LoVo (cell line): ENCODE results near the gene ZFP90.
"Not testable (repeated sequence)": the region's sequence is repeated elsewhere in the genome, so short reads cannot be mapped to it uniquely, and the experiment has no call there.

Experiments used
- DNase-seq: peaks from one replicate; pipeline ENCODE4 v3.0.0-alpha.2; 2016; ENCODE audit warnings: low spot score

The ZFP90 gene

DNA sequence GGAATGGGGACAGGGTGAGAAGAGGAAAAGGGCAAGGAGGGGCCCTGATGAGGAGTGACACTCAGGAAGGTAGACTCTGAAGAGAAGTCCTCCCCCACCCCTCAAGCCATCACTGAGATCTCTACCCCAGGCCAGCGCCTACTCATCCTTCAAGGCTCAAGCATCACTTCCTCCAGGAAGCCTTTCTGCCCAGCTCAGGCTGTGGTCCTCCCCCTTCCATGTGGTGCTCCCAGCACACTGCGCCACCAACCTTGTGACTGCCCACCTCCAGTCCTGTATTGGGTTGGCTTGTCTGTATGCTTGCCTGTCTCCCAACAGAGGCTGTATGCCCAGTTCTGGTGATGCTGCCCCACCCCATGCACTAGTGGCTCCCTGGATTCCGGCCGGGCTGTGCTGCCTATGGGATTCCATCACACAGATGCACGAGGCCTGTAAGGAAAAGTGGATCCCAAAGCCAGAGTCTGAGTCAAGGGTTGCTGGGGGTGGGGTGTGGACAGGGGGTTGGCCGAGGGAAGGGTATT lies 19.8 kb upstream of the ZFP90 start:
- no peak for DNase-seq

DNA sequence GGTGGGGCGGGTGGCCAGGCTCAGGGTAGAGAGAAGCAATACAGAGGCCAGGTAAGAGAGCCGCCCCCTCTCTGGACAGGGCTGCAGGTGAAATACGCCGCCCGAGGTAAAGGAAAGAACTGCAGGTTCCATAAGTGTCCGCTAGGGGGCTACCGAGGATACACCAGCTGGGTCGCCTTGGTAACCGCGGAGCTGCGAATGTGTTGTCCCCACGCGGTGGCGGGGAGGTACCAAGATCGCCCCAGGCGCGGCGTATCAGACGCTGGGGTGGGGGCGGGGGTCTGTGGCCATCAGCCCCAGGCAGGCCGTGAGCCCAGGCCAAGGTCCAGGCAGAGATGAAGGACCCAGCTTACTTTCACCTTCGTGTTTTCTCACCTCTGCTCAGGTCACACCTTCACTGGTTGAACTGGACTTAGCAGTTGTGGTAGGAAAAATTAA lies 18.4 kb upstream of the ZFP90 start:
- peak; percentile 89 for DNase-seq

DNA sequence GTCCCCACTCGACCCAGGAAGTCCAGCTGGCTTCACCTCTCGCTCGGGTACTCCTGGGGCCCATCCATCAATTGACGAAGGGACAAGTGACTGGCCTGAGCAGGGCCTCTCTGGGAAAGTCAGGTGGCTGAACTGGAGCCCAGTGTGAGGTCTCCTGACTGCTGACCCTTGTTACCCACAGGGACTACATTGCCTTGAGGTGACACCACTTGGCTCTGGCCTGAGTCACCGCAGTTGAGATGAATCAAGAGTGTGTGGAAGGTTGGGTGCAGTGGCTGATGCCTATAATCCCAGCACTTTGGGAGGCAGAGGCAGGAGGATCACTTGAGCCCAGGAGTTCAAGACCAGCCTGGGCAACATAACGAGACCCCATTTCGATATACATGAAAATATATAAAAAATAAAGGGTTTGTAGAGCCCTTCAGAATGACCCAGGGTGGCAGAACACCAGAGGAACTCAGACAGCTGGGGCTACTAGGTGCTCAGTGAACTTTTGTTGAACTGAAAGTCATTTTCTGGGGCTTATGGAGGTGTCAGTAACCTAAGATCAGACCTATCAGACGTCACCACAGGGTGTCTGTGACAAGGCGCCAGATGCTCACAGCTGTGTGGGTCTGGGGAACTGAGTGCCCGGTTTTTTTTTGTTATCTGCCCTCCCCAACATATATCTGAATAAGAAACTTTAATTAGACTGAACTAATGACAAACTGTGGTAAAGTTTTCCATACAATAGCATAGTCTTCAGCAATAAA lies 14.8 kb upstream of the ZFP90 start:
- DNase-seq, result no peak

DNA sequence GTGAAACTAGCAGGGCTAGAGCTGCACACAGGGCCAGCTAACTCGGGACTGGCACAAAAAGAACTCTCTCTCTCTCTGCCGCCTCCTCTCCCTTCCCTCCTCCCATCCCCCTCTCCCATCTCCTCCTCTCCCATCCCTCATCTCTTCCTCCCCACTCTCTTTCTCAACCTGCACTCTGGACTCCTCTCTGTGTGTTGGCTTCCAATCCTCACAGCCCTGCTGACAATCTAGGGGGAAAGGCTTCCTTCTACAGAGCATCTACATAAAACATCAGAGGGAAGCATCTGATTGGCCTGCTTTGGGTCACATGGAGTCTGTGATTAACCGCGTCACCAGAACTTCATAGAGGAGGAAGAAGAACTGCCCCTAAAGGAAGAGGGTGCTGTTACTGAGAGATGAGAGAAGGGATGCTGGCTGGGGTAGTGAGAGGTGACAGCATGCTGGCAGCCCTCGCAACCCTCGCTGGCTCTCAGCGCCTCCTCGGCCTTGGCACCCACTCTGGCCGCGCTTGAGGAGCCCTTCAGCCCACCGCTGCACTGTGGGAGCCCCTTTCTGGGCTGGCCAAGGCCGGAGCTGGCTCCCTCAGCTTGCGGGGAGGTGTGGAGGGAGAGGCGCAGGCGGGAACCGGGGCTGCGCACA lies 12.8 kb upstream of the ZFP90 start:
- DNase-seq, result no peak

DNA sequence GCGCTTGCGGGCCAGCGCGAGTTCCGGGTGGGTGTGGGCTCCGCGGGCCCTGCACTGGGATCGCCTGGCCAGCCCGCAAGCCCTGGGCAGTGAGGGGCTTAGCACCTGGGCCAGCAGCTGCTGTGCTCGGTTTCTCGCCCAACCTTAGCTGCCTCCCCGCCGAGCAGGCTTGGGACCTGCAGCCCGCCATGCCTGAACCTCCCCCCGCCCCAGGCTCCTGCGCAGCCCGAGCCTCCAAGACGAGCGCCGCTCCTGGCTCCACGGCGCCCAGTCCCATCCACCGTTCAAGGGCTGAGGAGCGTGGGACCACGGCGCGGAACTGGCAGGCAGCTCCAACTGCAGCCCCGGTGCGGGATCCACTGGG lies 12.3 kb upstream of the ZFP90 start:
- no peak for DNase-seq

DNA sequence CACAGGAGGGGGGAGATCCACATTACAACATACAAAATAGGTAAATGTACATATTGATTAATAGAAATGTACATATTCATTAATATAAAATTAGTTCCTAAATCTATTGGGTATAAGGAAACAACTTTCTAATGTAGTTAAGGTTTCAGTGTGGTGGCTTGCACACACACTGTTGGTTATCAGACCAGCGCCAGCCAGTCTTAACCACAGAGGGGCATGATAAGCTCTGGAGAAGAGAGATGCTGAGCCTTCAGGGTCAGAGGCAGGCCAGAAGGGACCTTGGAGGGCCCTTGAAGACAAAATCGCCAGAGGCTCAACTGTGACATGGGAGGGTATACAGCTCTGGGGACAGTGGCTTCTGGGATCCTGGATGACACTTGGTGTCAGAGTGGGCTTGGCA lies 10.9 kb upstream of the ZFP90 start:
- DNase-seq, result no peak

DNA sequence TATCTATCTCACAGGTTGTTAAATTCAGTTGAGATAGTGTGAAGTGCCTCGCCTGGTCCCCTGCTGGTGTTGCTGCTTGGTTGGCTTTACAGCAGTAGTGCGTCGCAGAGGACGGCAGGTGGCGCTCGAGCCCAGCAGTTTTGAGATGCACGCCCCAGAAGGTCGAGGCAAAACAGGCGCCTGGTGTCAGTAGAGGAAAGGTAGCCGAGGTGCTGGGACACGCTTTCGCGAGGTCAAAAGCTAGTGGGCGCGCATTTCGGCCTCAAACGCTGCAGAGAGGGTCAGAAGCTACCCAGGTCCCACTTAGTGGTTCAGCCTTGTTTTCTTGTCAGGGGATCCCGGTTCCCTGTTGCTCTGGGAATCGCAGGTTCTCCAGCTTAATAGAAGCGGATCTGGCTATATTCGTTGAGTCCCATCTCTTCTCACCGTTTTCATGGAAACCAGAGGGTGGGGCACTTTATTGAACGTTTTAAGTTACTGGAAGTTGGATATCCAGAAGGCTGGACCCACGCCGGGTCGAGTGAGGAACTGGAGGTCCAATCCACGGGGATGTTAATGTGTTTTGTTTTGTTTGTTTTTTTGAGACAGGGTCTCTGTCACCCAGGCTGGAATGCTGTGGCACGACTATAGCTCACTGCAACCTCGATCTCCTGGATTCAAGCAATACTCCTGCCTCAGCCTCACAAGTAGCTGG lies 10.3 kb upstream of the ZFP90 start:
- peak; percentile 91 for DNase-seq

DNA sequence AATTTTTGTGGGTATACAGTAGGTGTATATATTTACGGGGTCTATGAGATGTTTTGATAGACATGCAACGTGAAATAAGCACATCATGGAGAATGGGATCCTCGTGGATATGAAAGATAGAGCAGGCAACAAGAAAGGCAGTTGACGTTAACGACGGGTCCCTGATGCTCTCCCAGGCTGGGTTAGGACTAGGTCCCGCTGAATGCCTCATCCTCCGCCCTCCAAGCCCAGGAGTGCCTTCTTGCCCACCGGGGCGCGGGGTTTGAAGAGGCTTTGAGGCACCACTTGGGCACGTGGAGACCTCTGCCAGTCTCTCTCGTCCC lies 9.5 kb upstream of the ZFP90 start:
- DNase-seq, result no peak

DNA sequence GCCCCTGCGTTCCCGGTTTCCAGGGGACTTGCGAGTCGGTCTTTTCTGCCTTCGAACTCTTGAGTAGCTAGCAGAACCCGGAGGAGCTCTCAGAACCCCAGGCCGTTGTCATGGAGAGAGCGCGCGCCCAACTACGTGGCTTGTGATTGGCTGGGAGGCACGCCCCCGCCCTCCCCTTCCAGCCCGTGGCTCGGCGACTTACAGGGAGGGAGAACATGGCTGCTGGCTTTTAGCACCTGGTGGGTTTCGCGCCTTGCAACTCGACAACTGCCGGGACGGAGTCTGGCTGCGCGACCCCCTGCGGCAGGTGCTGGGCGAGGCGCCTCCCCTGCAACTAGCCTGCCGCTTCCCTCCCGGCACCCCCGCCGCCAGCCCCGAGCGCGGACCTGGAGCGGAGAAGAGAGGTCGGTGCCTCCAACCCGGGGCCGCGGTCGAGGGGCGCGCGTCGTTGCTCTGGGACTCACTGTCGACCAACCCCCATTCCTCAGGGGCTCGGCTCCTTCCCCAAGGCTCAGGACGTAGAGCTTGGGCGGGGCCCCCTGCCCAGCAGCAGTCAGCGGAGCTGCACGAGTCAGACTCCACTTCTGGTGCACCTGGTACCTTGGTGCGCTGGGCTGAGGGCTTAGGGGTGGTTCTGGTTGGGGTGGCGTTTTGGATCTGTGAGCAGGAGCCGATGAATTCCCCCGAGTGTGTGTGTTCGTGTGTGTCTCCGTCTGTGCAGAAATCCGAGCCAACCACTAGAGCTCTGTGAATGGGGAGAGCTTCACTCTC lies 9.0 kb upstream of the ZFP90 start:
- peak; percentile 92 for DNase-seq

DNA sequence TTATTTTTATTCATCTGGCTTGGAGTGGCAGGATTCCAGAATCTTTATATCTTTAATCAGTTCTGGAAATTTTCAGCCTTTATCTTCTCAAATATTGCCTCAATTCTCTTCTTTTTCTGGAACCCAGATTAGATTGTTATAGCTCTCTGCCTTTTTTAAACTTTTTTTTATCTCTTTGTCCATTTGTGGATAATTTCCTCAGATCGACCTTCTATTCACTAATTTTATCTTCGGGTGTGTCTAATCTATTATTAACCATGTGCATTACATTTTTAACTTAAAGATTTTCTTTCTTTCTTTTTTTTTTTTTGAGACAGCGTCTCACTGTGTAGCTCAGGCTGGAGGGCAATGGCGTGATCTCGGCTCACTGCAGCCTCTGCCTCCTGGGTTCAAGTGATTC lies 5.2 kb upstream of the ZFP90 start:
- no peak for DNase-seq

DNA sequence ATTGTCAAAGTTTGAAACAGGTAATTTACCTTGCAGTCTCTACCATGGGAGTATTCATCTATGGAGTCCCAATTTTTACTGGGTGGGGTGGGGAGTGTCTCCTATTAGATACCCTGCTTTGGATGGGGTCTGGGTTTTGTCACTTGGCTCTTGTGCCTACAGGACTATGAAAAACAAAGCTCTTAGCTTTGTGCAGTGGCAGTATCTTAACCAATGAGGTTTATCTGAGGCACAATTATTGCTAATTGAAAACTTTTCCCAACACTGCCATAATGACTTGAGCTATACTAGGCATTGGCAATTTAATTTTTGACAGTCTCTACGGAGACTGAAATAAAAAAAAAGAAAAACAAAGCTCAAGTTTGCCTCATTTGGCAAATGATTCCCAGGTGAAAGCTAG lies 3.8 kb upstream of the ZFP90 start:
- DNase-seq, result no peak

DNA sequence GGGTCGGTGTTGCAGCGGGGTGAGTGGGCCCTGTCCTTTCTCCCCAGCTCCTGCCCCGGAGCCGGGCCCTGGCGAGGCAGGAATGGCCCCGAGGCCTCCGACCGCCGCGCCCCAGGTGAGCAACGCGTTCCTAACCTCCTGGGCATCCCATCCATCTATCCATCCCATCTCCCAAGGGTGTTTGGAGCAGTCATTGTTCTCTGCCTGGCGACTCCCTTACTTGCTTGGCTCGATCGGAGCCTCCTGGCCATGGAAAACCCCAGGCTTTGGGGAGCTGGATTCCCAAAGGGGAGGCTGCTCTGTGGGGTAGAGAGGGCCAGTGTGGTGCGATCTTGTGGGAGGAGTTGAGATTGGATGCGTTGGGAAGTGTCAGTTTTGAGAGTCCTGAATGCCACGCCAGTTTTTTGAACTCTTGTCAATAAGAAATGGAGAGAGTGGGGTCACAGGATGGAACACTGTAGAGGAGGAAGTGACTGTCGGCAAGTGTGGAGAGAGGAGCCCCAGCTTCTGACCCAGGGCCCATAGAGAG lies 684 bp downstream of the ZFP90 start:
- DNase-seq, result no peak

DNA sequence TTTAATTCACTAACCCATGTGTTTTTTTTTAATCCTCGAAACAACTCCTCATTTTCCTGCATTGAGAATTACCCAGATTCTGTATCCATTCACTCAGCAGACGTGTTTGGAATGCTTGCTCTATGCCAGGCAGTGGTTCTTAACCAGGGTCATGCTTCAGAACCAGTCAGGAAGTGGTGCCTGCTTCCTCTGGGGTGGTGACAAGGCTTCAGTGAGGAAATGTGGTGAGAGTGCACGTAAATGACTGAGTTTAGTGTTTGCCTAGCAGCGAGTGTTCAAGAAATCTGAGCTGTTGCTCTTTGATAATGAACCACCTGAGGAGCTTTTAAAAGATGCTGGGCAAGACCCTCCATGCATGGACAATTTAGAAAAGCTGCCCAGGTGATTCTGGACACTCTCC lies 9.9 kb downstream of the ZFP90 start:
- DNase-seq, result no peak

DNA sequence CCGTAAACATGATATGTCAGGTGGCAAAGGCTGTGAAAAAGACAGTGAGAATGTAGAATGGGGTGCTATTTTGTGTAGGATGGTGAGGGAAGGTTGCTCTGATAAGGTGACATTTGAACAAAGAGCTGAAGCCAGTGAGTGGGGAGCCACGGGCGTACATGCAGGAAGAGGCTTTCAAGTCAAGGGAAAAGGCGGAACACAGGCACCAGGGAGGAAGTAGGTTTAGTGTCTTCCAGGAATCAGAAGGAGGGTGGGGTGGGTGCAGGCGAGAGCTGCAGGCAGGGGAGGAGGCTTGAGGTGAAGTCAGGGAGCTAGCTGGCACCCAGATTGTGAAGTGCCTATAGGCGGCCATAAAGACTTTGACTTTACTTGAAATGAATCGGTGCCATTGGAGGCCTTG lies 14.1 kb downstream of the ZFP90 start:
- no peak for DNase-seq

DNA sequence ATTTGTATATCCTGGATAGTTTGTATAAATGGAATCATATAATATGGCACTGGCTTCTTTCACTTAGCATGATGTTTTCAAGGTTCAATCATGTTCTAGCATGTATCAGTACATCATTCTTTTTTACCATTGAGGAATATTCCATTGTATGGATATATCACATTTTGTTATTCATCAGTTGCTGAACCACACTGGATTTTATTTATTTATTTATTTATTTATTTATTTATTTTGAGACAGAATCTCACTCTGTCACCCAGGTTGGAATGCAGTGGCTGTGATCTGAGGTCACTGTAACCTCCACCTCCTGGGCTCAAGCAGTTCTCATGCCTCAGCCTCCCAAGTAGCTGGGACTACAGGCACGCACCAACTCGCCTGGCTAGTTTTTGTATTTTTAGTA lies 21.2 kb downstream of the ZFP90 start:
- not testable (repeated sequence) for DNase-seq

DNA sequence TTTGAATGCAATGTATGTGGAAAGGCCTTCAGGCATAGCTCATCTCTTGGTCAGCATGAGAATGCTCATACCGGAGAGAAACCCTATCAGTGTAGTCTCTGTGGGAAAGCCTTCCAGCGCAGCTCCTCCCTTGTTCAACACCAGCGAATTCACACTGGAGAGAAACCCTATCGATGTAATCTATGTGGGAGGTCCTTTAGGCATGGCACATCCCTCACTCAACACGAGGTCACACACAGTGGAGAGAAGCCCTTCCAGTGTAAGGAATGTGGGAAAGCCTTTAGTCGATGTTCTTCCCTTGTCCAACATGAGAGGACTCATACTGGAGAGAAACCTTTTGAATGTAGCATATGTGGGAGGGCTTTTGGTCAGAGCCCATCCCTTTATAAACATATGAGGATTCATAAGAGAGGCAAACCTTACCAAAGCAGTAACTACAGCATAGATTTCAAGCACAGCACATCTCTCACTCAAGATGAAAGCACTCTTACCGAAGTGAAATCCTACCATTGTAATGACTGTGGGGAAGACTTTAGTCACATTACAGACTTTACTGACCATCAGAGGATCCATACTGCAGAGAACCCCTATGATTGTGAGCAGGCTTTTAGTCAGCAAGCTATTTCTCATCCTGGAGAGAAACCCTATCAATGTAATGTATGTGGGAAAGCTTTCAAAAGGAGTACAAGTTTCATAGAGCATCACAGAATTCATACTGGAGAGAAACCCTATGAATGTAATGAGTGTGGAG lies 24.7 kb downstream of the ZFP90 start:
- DNase-seq, result no peak

DNA sequence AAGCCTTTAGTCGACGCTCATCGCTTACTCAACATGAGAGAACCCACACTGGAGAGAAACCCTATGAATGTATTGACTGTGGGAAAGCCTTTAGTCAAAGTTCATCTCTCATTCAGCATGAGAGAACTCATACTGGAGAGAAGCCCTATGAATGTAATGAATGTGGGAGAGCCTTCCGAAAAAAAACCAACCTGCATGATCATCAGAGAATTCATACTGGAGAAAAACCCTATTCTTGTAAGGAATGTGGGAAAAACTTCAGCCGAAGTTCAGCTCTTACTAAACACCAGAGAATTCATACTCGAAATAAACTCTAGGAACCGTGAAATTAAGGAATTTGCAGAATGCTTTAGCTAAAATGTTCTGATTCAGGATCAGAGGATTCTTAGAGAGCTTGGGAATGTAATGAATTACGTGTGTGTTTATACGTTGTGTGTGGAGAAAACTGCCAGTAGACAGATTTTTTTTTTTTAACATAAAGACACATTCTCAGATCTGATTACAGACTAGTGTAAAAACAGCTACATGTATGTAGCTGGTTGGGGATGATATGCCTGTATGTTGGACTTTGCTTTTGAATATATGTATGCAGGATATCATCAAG lies 25.4 kb downstream of the ZFP90 start:
- no peak for DNase-seq

DNA sequence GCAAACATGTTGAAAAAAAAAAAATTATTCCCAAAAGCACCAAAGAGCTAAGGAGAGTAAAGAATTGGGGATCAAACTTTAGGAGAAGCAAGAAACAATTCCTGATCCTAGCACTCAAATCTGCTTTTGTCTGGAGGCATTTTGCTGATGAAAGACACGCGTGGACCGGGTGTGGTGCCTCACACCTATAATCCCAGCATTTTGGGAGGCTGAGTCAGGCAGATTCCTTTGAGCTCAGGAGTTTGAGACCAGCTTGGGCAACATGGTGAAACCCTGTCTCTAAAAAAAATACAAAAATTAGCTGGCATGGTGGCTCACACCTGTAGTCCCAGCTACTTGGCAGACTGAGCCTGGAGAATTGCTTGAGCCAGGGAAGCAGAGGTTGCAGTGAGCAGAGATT lies 35.4 kb downstream of the ZFP90 start:
- DNase-seq, result no peak

DNA sequence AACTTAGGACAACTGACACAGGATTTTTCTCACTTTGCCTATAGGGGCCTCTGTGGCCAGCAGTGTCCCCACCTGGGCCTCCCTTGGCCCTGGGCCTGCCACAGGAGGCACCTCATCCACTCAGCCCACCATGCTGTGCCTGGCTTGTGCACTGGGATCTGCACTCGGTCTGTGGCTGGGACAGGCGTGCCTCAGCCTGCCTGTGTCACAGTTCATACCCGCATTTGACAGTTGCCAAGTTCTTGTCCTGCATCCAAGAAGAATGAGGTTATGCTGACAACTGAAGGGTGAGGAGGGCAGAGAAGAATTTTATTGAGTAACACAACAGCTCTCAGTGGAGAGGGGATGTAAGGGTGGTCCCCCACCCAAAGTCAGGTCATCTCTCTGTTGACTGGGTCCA lies 36.0 kb downstream of the ZFP90 start:
- no peak for DNase-seq

DNA sequence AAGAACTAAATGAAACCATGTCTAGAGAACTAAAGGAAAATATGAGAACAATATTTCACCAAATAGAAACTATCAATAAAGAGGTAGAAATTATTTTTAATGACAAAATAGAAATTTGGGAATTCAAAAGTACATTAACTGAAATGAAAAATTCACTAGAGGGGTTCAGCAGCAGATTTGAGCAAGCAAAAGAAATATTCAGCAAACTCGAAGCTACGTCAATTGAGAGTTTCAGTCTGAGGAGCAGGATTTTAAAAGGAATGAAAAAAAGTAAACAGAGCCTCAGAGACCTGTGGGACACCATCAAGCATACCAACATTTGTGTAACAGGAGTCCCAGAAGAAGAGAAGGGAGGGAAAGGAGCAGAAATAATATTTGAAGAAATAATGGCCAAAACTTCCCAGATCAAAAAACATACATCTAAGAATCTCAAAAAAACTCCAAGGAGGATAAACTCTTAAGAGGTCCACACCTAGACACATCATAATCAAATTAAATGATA lies 38.3 kb downstream of the ZFP90 start:
- no peak for DNase-seq
